ENCODE measurements around the gene OSBPL6. TPM values are rescaled to one million over a fixed set of nuclear protein-coding genes. Genes with fewer than 3 reads are reported as not detected.

The OSBPL6 gene
- total RNA-seq, 1 donor from 2014 or later, result 6.4 TPM

DNA sequence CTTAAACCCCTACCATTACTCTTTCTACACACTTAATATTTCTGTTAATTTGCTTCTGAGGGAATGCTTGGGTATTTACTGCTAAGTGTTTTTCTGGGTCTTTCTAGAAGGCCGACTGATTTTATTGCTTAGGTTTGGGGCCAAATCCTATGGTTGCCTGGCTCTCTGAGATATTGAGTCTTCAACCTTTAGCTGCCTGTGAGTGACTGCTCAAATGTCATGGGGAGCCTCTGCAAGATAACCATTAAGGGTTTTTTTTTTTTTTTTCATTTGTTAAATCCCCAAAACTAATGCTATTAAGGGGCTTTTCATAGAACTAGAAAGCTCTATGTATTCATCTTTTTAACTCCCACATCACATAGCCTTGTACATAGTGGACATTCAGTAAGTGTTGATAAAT lies 5.0 kb downstream of the OSBPL6 start:
- H3K4me3 ChIP-seq, result no peak overlapping the region
- peaks cover 18% of the 10 kb centered on the region for H3K4me1 ChIP-seq
- no peak overlapping the region for H3K27ac ChIP-seq (replicated peaks)
- H3K9me3 ChIP-seq (replicated peaks), result no peaks in the 10 kb centered on the region
- no peak for DNase-seq
- TF ChIP-seq, protein P1, sequence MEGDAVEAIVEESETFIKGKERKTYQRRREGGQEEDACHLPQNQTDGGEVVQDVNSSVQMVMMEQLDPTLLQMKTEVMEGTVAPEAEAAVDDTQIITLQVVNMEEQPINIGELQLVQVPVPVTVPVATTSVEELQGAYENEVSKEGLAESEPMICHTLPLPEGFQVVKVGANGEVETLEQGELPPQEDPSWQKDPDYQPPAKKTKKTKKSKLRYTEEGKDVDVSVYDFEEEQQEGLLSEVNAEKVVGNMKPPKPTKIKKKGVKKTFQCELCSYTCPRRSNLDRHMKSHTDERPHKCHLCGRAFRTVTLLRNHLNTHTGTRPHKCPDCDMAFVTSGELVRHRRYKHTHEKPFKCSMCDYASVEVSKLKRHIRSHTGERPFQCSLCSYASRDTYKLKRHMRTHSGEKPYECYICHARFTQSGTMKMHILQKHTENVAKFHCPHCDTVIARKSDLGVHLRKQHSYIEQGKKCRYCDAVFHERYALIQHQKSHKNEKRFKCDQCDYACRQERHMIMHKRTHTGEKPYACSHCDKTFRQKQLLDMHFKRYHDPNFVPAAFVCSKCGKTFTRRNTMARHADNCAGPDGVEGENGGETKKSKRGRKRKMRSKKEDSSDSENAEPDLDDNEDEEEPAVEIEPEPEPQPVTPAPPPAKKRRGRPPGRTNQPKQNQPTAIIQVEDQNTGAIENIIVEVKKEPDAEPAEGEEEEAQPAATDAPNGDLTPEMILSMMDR (IDR thresholded peaks at IDR 0.05; ENCODE audit: borderline replicate concordance), result no peak
- intact Hi-C loops (cut with micrococcal nuclease), result loop anchor here (10.0 kb wide), 1 partner anchor 75 kb away; no protein-coding TSS in a partner anchor
- no peaks in the 10 kb centered on the region for H3K36me3 ChIP-seq
- H3K27me3 ChIP-seq (ENCODE audit: low read depth), result peaks cover 3% of the 10 kb centered on the region

DNA sequence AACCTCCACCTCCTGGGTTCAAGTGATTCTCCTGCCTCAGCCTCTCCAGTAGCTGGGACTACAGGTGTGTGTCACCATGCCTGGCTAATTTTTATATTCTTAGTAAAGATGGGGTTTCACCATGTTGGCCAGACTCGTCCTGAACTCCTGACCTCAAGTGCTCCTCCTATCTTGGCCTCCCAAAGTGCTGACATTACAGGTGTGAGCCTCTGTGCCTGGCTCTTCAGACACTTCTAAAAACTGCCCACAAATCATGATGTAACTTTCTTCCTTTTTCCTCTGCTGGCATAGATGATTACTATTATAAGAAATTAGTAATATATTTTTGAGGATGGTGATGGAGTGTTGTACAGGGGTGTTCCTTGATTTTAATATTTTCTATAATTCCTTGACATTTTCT lies 6.0 kb downstream of the OSBPL6 start:
- Histone ChIP-seq H3K9me3 (replicated peaks) (no peaks in the 10 kb centered on the region), H3K4me3 (no peak overlapping the region), H3K27ac (replicated peaks) (no peak overlapping the region), H3K4me1 (peaks cover 16% of the 10 kb centered on the region), H3K27me3 (ENCODE audit: low read depth) (peaks cover 3% of the 10 kb centered on the region), H3K36me3 (no peaks in the 10 kb centered on the region)
- TF ChIP-seq, protein P1 (IDR thresholded peaks at IDR 0.05; ENCODE audit: borderline replicate concordance), result no peak
- intact Hi-C loops (cut with micrococcal nuclease), result no loop called here
- DNase-seq, result no peak

DNA sequence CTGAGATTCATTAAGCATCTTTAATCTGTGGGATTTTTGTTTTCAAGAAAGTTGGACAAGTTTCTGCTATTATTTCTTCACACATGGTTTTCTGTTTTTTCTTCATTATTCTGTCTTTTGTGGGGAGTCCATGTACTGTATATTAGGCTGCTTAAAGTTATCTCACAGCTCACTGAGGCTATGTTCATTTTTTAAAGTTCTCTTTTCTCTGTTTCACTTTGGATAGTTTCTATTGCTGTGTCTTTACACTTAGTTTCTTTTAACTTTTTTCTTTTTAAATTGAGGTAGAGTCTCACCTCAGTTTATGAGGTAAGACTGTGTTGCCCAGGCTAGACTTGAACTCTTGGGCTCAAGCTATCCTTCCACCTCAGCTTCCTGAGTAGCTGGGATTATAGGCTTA lies 8.6 kb downstream of the OSBPL6 start:
- DNase-seq, result no peak
- Histone ChIP-seq H3K27ac (replicated peaks) (no peak overlapping the region), H3K36me3 (no peaks in the 10 kb centered on the region), H3K4me1 (peaks cover 8% of the 10 kb centered on the region), H3K27me3 (ENCODE audit: low read depth) (no peaks in the 10 kb centered on the region), H3K9me3 (replicated peaks) (no peaks in the 10 kb centered on the region), H3K4me3 (no peak overlapping the region)
- TF ChIP-seq, protein P1 (IDR thresholded peaks at IDR 0.05; ENCODE audit: borderline replicate concordance), result no peak
- intact Hi-C loops (cut with micrococcal nuclease), result no loop called here

DNA sequence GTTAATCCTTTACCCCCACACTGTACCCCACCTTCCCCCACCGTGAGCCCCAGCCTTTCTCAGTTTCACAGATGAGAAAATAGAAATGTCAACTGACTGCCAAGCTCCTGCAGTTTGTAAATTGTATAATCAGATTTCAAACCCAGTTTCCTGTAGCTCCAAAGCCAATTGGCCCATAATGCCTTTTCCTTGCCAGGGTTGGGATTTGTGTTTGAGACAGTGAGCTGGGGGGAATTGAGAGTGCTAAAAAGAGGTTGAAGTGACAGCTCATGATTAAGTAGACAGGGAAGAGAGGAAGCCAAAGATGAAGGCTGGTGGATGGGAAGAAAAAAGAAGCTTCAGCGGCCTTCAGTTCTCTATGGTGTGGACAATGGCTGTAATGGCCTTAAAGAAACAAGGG lies 10.7 kb downstream of the OSBPL6 start:
- Histone ChIP-seq H3K27ac (replicated peaks) (no peak overlapping the region), H3K9me3 (replicated peaks) (no peaks in the 10 kb centered on the region), H3K4me1 (peaks cover 8% of the 10 kb centered on the region), H3K27me3 (ENCODE audit: low read depth) (no peaks in the 10 kb centered on the region), H3K4me3 (no peak overlapping the region), H3K36me3 (no peaks in the 10 kb centered on the region)
- no peak for DNase-seq
- TF ChIP-seq, protein P1 (IDR thresholded peaks at IDR 0.05; ENCODE audit: borderline replicate concordance), result no peak
- intact Hi-C loops (cut with micrococcal nuclease), result no loop called here

DNA sequence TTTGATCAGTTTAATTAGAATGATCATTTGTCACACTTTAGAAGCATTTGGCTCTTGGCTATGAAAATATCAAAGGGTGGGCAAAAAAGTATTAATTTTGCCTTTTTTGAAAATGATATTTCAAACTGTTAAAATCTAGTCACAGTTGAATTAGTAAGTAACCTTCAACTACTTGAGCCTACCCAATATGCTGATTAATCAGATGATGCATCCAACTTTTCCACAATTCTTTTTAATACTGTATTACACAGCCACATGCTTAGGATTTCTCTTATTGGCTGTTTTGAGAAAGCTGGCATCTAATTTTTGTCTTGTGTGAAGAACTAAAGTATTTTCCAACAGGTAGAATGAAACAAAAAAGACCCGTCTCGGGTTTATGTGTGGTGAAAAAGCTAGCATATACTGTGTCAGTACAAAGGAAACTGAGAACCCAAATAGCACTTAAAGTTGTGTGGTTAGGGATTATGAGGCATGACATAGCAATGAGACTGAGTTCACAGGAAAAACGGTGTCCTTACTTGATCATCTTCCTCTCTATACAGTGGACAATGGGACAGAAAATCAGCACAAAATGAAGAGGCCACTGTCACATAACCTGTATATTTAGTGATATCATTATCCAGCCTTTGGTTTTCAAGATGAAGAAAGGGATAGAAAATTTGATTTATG lies 11.7 kb downstream of the OSBPL6 start:
- H3K27me3 ChIP-seq (ENCODE audit: low read depth), result no peaks in the 10 kb centered on the region
- peaks cover 8% of the 10 kb centered on the region for H3K4me1 ChIP-seq
- no peaks in the 10 kb centered on the region for H3K36me3 ChIP-seq
- intact Hi-C loops (cut with micrococcal nuclease), result no loop called here
- TF ChIP-seq, protein P1 (IDR thresholded peaks at IDR 0.05; ENCODE audit: borderline replicate concordance), result no peak
- no peak overlapping the region for H3K27ac ChIP-seq (replicated peaks)
- no peak for DNase-seq
- no peak overlapping the region for H3K4me3 ChIP-seq
- H3K9me3 ChIP-seq (replicated peaks), result no peaks in the 10 kb centered on the region
